ENCODE results near the gene KIF20B. TPM values are rescaled to one million over a fixed set of nuclear protein-coding genes. Genes with fewer than 3 reads are reported as not detected.

Gene KIF20B
- total RNA-seq, 1 experiment from 2014 or later: 48.1 TPM

DNA sequence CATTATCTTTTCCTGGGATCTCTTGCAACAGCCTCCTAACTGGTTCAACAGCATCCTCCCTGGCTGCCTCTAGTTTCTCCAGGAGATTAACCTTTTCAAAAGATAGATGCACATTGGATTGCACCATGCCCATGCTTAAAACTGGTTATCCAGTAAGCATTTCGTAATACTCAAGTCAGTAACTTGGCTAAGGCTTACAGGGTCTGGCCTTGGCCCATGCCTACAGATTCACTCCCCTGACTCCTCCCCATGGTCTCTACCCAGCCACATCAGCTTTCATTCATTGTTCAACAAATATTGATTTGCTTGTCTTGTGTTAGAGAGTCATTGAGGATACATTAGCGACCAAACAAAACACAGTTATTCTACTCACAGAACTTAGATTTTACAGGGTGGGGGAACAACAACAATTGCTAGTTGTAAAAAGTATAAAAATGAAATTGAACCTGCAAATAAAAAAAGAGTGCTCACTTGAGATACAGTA lies 1.8 kb upstream of the KIF20B start:
- ChIA-PET POLR2A (no interaction called here), CTCF (no interaction called here)
- peaks cover 12% of the 10 kb centered on the region for H3K4me1 ChIP-seq (ENCODE audit: control insufficient read depth, insufficient read depth, low read length)
- no peak for DNase-seq (ENCODE audit: low read depth, low spot score)
- H3K4me3 ChIP-seq (ENCODE audit: low read depth in 2 of 2, low read length in 2 of 2): no peak overlapping the region
- ATAC-seq: no peak
- intact Hi-C loops (cut with micrococcal nuclease; ENCODE audit: unreplicated experiment): loop anchor here (2.0 to 5.0 kb wide), 2 partner anchors 55 to 277 kb away; partner anchors contain the start of gene PANK1
- TF ChIP-seq REST (IDR thresholded peaks at IDR 0.05; ENCODE audit: insufficient read depth in 1 of 2, low read depth in 2 of 2, low read length in 1 of 2): no peak
- TF ChIP-seq CTCF (IDR thresholded peaks at IDR 0.05): no peak
- TF ChIP-seq SIN3A (IDR thresholded peaks at IDR 0.05; ENCODE audit: borderline replicate concordance, insufficient read depth, low read depth, low read length): no peak
- TF ChIP-seq TCF7L2 (IDR thresholded peaks at IDR 0.05; ENCODE audit: low read depth, low read length): no peak
- no peak for TF ChIP-seq POLR2AphosphoS5 (IDR thresholded peaks at IDR 0.05; ENCODE audit: low read depth, low read length)
- in situ Hi-C loops (cut with HindIII; ENCODE audit: low pct_unique_long_range_greater_than_20kb, low sequenced_read_pairs): no loop called here
- no peaks in the 10 kb centered on the region for H3K27me3 ChIP-seq (ENCODE audit: control insufficient read depth, insufficient read depth, low read length)
- no TSS peak for BruUV-seq (replicated peaks)
- H3K9me3 ChIP-seq (ENCODE audit: control insufficient read depth, insufficient read depth, low read depth, low read length): no peaks in the 10 kb centered on the region
- no peak overlapping the region for H3K27ac ChIP-seq (ENCODE audit: low read length)
- no peaks in the 10 kb centered on the region; the same call in 1 of the 2 replicates for H3K36me3 ChIP-seq (ENCODE audit: control insufficient read depth, insufficient read depth, low read length)

- intact Hi-C loops (cut with micrococcal nuclease; ENCODE audit: unreplicated experiment): loop anchor here (2.0 to 5.0 kb wide), 2 partner anchors 56 to 279 kb away; partner anchors contain the start of gene PANK1
- TF ChIP-seq POLR2AphosphoS5 (IDR thresholded peaks at IDR 0.05; ENCODE audit: low read depth, low read length) (no peak), REST (IDR thresholded peaks at IDR 0.05; ENCODE audit: insufficient read depth in 1 of 2, low read depth in 2 of 2, low read length in 1 of 2) (no peak), CTCF (IDR thresholded peaks at IDR 0.05) (no peak), SIN3A (IDR thresholded peaks at IDR 0.05; ENCODE audit: borderline replicate concordance, insufficient read depth, low read depth, low read length) (no peak), TCF7L2 (IDR thresholded peaks at IDR 0.05; ENCODE audit: low read depth, low read length) (no peak)
- BruUV-seq (replicated peaks): TSS peak; percentile 92
These were observed 508 bp upstream of the KIF20B start for GRCh38 chr10:89700923-89701241.

More at GRCh38 chr10:89700923-89701241, 508 bp upstream of the KIF20B start:
- ChIA-PET CTCF (no interaction called here), POLR2A (interaction anchor here (0.7 kb wide), 1 partner anchor 342 kb away, joined by 3 read pairs; no protein-coding TSS in a partner anchor)
- peak; percentile 68 for ATAC-seq
- Histone ChIP-seq H3K27me3 (ENCODE audit: control insufficient read depth, insufficient read depth, low read length) (no peaks in the 10 kb centered on the region), H3K36me3 (ENCODE audit: control insufficient read depth, insufficient read depth, low read length) (no peaks in the 10 kb centered on the region; the same call in 1 of the 2 replicates), H3K4me1 (ENCODE audit: control insufficient read depth, insufficient read depth, low read length) (peaks cover 19% of the 10 kb centered on the region), H3K4me3 (ENCODE audit: low read depth in 2 of 2, low read length in 2 of 2) (peak overlapping the region; percentile 70 to 86), H3K27ac (ENCODE audit: low read length) (peak overlapping the region; percentile 96), H3K9me3 (ENCODE audit: control insufficient read depth, insufficient read depth, low read depth, low read length) (no peaks in the 10 kb centered on the region)
- in situ Hi-C loops (cut with HindIII; ENCODE audit: low pct_unique_long_range_greater_than_20kb, low sequenced_read_pairs): no loop called here
- no peak for DNase-seq (ENCODE audit: low read depth, low spot score)
